ENCODE measurements around the gene CDKN2A. TPM values are rescaled to one million over a fixed set of nuclear protein-coding genes. Genes with fewer than 3 reads are reported as not detected.

Gene CDKN2A
- polyA plus RNA-seq, 12 donors = 0.24 to 1.6 (median 0.37) TPM; not detected in 6

- no peak for DNase-seq
These were observed 50.7 kb downstream of the CDKN2A start for GRCh38 chr9:21943464-21943863.

DNA sequence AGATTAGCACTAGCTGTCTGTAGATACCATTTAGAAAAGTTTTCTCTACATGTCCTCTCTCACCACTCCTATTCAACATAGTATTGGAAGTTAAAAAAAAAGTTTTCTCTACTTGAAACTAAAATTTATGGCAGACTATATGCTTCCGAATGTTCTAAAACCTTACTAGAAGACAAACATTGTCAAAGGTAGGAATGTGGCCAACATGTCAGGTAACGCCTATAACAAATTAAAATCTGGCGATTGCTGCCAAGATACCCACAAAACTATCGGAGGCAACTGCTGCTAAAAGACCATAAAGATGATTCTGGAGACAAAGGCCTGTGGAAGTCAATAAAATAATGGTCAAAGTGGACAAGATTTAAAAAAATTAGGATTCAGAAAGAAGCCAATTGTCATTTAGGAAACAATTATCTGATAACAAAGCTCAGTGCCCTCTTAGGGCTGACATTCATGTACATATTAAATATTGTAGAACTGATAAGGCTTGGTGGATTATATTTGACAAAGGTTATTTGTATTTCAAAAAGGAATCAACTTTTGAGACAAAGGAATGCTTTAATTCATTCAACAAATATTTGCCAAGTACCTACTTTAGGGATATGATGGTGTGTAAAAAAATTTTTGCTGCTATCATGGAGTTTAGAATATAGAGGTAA, 52.7 kb downstream of the CDKN2A start:
- no peak for DNase-seq

DNA sequence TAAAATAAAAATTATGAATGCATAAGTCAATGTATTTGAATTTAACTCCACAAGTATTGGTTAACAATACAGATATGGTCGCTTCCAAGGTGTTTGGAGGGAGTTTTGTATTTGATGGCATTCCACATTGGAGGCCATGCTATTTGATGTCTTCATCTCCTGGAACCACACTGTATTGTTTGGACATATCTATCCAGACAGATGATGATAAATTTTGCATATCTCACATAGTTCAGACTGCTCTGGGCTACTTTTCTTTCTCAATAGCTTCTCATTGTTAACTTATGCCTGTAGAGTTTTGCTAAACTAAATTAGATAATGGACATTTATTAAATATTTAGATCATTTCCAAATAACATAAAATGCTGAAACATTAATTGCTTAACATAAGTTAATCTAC, 58.0 kb downstream of the CDKN2A start:
- no peak for DNase-seq

DNA sequence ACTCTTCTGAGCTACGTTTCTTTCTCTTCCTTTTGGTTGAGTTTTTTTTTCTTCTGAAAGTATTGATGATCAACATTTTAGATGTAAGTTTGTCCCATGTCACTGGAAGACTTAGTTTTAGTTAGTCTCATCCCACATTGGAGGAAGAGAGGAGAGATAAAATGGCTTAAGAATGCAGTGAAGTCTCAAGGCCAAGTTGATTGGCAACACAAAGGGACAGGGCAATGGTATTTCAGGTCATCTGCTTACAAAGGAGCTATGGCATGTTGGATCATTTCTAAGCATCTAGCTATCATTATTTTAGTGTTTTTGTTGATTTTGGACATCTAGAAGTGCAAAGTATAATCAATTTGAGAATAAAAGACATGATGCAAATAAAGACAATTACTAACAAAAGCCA, 58.6 kb downstream of the CDKN2A start:
- DNase-seq = no peak

DNA sequence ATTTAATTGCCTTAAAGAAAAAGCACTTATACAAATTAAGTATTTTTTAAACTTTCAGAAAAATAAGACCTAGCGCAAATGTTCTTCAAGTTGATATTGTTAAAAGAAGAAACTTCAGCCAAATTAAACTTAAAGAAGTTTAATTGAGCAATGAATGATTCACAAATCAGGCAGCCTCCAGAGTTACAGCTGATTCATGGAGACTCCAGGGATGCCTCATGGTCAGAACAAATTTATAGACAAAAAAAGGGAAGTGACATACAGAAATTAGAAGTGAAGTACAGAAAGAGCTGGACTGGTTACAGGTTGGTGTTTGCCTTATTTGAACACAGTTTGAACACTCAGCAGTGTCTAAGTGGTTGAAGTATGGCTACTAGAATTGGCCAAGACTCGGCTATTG, 60.3 kb downstream of the CDKN2A start:
- no peak for DNase-seq

DNA sequence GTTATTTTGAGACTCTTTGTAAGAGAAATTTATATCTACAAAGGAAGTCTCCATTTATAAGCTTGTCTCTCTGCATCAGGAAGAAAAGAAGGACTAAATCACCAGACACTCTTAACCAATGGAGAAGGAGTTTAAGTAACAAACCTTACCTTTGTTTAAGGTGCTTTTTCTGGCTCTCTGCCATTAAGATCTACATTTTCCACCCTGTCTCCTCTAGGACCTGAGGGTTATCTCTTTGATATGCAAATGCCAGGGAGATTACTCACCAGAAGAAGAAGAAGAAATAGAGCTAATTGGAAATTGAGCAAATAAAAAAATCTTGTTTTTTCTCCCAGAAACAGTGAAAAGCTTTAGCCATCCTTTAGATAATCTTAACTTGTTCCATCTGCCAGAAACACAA, 60.9 kb downstream of the CDKN2A start:
- no peak for DNase-seq

GRCh38 chr9:21931428-21931827, 62.8 kb downstream of the CDKN2A start:
- DNase-seq = no peak

DNA sequence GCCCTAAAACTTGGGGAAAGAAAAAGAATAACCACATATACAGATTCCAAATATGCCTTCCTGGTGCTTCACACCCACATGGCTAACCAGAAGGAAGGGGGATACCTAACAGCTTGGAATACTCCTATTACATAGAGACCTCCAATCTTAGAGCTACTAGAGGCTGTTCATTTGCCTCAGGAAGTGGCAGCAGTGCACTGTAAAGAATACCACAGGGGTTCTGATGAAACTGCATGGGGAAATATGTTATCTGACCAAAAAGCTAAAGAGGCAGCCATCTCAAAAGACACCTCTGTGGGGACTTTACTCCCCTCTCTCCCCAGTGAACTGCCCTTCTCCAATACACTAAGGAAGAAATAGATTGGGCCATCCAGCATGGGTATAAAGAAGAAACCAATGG, 66.4 kb downstream of the CDKN2A start:
- DNase-seq = no peak

GRCh38 chr9:21923694-21924093, 70.5 kb downstream of the CDKN2A start:
- no peak for DNase-seq

DNA sequence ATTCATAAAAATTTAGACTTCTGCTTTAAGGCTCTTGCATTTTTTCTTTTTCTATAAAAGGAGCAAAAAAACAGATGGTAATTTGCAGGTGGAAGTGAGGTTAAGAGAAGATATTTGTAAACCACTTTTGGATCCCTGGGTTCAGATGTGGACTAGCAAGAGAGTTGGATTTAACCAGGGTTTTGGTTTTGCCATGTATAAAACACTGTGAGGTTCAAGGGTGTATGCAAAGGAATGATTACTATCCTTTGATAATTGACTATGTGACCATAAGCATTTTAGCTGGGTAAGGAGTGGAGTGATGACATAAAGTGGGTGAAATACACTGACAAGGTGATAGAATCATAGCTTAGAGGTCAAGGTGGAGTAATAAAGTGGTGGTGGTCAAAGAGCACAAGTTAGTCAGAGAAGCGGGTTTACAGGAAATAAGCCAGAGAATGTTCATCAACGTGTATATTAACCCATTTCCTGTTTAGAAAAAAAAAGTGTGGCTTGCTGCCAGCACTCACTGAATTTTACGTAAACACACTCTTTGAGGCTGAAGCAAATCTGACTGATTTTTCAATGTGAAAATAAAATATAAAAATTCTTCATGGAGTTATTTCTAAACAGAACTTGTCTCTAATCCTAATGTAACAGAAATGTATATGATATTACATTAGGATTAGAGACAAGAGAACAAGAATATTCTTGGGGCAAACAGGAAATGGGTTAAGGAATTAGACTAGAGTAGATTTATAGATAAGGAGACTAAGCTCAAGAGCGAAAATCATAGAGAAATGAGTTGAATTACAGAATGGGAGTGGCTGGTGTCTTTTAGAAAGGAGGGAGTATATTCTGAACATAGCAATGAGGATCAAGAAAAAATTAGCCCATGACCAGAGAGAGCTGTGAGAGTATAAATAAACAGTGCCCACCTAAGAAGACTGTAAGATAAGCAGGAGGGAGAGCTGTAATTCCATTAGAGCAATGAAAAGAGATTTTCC, 74.5 kb downstream of the CDKN2A start:
- DNase-seq = peak; percentile 1

Other genes with a start within 250 kb of the CDKN2A start
- gene MTAP, start 191.8 kb downstream of the CDKN2A start, polyA plus RNA-seq (ENCODE audit: insufficient read length in 12 of 12) = 10 to 100 TPM in 11 of 12 donors, not detected in 1; 21.2 to 55.2 (median 28.1) TPM
- gene CDKN2B-AS1, start 399 bp upstream of the CDKN2A start, polyA plus RNA-seq (ENCODE audit: insufficient read length in 12 of 12) = under 1 TPM in 5 of 12 donors, not detected in 7; 0.17 to 0.29 (median 0.19) TPM
- 10 to 100 TPM in 2 of 12 donors, 1 to 10 TPM in 2, under 1 TPM in 7, not detected in 1; 0.16 to 17.1 (median 0.67) TPM for gene CDKN2B, start 14.9 kb upstream of the CDKN2A start, polyA plus RNA-seq (ENCODE audit: insufficient read length in 12 of 12)

All from muscle of arm (tissue), 12 donors.